Progenitor cell of endocrine pancreas (in vitro differentiated cells): ENCODE results near the gene WWP2. TPM values are rescaled to one million over a fixed set of nuclear protein-coding genes. Genes with fewer than 3 reads are reported as not detected.
A peak's percentile ranks its signal among the peaks of the same experiment; 100 is the strongest.

Experiments
- DNase-seq: peaks from one replicate; pipeline ENCODE4 v3.0.0; 2021; ENCODE audit warnings: low spot score; ENCODE audit not compliant: unreplicated experiment
- H3K27ac Mint-ChIP-seq: 2 replicates; pipeline ENCODE4 v1.8.0; 2021; ENCODE audit warnings: mild to moderate bottlenecking, moderate library complexity, mixed read lengths
- H3K27me3 Mint-ChIP-seq: 2 replicates; pipeline ENCODE4 v1.8.0; 2021; ENCODE audit warnings: mixed read lengths
- H3K36me3 Mint-ChIP-seq: 2 replicates; pipeline ENCODE4 v1.8.0; 2022; ENCODE audit warnings: mixed read lengths; ENCODE audit not compliant: insufficient read depth
- H3K4me1 Mint-ChIP-seq: 2 replicates; pipeline ENCODE4 v1.8.0; 2021; ENCODE audit warnings: low read depth, mixed read lengths
- H3K4me3 Mint-ChIP-seq: 2 replicates; pipeline ENCODE4 v1.8.0; 2021; ENCODE audit warnings: low read depth, mild to moderate bottlenecking, moderate library complexity, mixed read lengths
- H3K9me3 Mint-ChIP-seq: 2 replicates; pipeline ENCODE4 v1.8.0; 2021; ENCODE audit warnings: low read depth, mixed read lengths
- long read RNA-seq: library from polyadenylated mRNA; unstranded; transcript quantifications from one replicate; pipeline ENCODE4 v2.0.0, GENCODE V29; 2020
- total RNA-seq: library from RNA; stranded (reverse); gene quantifications from 2 replicates; pipeline ENCODE4 v1.2.1, GENCODE V29; 2021
- TF ChIP-seq, protein P1 (sequence below): fragments of 200-600 bp; sonication (generic); IDR thresholded peaks from one replicate; pipeline ENCODE4 v1.5.0; 2021; ENCODE audit warnings: antibody characterized with exemption, mild to moderate bottlenecking; ENCODE audit not compliant: unreplicated experiment

WWP2 gene
- total RNA-seq, result 58.8 and 62.3 TPM in 2 replicates
- long read RNA-seq, partial matches to known transcripts, result 13 of 43 reads
- long read RNA-seq, other reads (novel, unspliced or antisense), result 30 of 43 reads

DNA sequence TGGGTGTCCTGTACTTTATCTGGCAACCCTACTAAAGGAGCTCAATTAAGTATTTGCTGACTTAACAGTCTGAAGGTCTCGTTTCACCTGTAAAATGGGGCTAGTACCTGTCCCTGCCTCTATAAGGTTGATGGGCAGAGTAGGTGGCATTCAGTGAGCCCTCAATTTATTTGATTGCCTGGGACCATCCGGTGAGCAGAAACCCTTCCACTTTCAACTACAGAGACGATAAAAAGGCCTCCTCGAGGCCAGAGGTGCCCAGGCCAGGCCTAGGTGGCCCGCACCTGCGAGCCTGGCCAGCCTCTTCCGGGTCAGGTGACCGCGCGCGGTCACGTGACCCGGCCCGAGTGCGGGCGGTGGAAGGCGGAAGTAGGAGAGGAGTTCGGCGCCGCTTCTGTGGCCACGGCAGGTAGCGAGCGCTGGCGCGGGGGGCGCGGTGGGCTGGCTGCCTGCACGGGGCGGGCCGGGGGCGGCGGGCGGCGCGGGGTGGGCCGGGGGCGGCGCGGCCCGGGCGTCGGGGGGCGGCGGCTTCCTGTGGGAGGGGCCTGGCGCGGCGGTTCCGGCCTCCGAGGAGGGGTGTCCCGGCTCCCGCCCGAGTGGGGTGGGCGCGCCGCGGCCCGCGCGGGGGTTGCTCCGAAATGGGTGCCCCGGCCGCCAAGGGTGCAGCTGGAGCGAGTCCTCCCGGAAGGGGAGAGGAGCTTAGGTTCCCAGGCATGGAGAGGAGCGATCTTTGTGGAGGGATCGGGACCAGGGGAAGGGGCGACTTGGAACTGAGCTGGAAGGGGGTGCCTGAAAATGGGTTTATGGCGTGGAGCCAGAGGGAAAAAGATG, at the start of gene WWP2:
TSS of gene WWP2 (plus strand) at position 350 of the 831 bp plus-strand sequence. CDS start 24,679 bp downstream, outside the sequence.
- peaks cover 4% of the 10 kb centered on the region for H3K36me3 Mint-ChIP-seq
- peak; percentile 74 for DNase-seq
- peaks cover 7% of the 10 kb centered on the region for H3K4me1 Mint-ChIP-seq
- H3K4me3 Mint-ChIP-seq, result peak within 1 kb of the TSS; percentile 93
- TF ChIP-seq, protein P1, sequence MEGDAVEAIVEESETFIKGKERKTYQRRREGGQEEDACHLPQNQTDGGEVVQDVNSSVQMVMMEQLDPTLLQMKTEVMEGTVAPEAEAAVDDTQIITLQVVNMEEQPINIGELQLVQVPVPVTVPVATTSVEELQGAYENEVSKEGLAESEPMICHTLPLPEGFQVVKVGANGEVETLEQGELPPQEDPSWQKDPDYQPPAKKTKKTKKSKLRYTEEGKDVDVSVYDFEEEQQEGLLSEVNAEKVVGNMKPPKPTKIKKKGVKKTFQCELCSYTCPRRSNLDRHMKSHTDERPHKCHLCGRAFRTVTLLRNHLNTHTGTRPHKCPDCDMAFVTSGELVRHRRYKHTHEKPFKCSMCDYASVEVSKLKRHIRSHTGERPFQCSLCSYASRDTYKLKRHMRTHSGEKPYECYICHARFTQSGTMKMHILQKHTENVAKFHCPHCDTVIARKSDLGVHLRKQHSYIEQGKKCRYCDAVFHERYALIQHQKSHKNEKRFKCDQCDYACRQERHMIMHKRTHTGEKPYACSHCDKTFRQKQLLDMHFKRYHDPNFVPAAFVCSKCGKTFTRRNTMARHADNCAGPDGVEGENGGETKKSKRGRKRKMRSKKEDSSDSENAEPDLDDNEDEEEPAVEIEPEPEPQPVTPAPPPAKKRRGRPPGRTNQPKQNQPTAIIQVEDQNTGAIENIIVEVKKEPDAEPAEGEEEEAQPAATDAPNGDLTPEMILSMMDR, result no peak
- H3K27ac Mint-ChIP-seq, result peak within 1 kb of the TSS; percentile 98
- H3K9me3 Mint-ChIP-seq, result no peaks in the 10 kb centered on the region
- no peaks in the 10 kb centered on the region for H3K27me3 Mint-ChIP-seq

DNA sequence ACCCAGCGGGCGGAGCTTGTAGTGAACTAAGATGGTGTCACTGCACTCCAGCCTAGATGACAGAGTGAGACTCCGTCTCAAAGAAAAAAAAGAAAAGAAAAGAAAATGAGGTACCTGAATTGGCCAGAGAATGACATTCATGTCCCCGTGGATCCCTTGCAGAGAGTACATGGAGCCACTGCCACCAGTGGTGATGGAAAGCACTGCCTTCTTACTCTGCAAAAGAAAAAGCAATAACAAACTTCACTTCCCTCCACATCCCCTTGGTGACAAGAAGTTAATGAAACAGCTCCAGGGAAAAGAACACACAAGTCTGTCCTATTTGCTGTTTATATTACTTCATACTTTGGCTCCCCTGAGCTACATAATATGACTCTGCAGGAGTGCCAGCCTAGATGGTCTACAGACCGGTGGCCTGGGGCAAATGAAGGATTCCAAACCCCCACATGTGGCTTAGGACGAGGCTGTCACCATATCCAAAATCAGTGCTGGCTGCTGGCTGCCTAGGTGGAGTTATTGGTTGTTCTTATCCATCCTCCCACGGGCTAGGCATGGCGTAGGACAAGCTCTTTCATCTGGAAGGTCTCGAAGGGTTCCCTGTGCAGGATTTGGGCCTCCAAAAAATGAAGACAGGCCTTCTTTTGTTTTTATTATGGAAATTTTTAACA, 49.1 kb upstream of the WWP2 start:
- H3K9me3 Mint-ChIP-seq, result no peaks in the 10 kb centered on the region
- H3K27ac Mint-ChIP-seq, result peak overlapping the region; percentile 37
- peaks cover 16% of the 10 kb centered on the region for H3K36me3 Mint-ChIP-seq
- DNase-seq, result no peak
- TF ChIP-seq, protein P1, result no peak
- H3K4me3 Mint-ChIP-seq, result no peak overlapping the region
- H3K4me1 Mint-ChIP-seq, result no peaks in the 10 kb centered on the region
- H3K27me3 Mint-ChIP-seq, result no peaks in the 10 kb centered on the region

GRCh38 chr16:69717066-69717465, 45.1 kb upstream of the WWP2 start:
- Mint-ChIP-seq H3K9me3 (no peaks in the 10 kb centered on the region), H3K4me1 (peaks cover 7% of the 10 kb centered on the region), H3K36me3 (peaks cover 18% of the 10 kb centered on the region), H3K27me3 (no peaks in the 10 kb centered on the region), H3K4me3 (no peak overlapping the region), H3K27ac (no peak overlapping the region)
- TF ChIP-seq, protein P1, result no peak
- DNase-seq, result no peak

DNA sequence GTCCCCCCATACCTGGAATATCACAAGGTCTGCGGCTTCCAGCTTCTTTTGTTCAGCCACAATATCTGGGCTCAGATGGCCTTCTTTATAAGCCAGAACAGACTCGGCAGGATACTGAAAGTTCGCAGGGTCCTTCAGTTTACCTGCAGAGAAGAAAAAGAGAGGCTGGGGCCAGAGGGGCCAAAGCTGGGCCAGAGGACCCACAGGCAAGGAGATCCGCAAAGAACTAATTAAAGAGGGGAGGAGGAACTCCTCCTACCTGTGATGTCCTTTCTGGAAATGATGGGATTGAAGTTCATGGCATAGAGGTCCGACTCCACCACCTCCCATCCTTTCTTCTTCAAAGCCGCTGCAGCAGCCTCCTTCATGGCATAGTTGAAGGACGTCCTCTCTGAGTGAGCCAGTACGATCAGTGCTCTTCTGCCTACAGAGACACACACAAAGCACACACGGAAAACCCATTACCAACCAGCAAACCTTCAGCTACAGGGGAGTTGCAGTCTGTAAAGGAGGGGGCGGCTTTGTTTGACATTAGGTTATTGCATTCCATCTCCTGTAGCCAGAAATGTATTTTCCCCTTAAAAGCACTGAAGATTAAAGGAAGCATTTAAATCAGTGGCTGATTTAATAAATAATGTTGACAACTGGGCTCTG, 43.9 kb upstream of the WWP2 start:
- peak overlapping the region; percentile 71 for H3K27ac Mint-ChIP-seq
- no peaks in the 10 kb centered on the region for H3K27me3 Mint-ChIP-seq
- peaks cover 22% of the 10 kb centered on the region for H3K36me3 Mint-ChIP-seq
- TF ChIP-seq, protein P1, result no peak
- no peaks in the 10 kb centered on the region for H3K9me3 Mint-ChIP-seq
- DNase-seq, result no peak
- no peak overlapping the region for H3K4me3 Mint-ChIP-seq
- H3K4me1 Mint-ChIP-seq, result peaks cover 17% of the 10 kb centered on the region

DNA sequence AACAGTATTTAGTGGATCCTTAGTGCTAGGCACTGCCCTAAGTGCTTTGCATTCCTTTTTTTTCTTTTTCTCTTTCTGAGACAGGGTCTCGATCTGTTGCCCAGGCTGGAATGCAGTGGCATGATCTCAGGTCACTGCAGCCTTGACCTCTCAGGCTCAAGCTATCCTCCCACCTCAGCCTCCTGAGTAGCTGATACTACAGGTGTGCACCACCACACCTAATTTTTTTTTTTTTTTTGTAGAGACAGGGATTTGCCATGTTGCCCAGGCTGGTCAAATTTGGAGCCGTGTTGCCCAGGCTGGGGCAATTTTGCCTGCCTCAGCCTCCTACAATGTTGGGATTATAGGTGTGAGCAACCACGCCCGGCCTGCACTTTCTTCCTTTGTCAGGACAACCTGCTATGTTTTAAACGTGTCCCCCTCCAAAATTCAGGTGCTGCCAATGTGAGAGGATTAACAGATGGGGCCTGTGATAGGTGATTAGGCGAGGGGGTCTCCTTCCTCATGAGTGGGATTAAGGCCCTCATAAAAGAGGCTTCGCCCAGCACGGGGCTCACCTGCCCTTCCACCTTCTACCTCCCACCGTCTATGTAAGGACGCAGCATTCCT, 41.2 kb upstream of the WWP2 start:
- Mint-ChIP-seq H3K9me3 (no peaks in the 10 kb centered on the region), H3K36me3 (peaks cover 22% of the 10 kb centered on the region), H3K4me1 (peaks cover 32% of the 10 kb centered on the region), H3K4me3 (no peak overlapping the region), H3K27me3 (no peaks in the 10 kb centered on the region), H3K27ac (peak overlapping the region; percentile 86)
- TF ChIP-seq, protein P1, result no peak
- DNase-seq, result no peak
